ENCODE data around the gene NPTX2. TPM values are rescaled to one million over a fixed set of nuclear protein-coding genes. Genes with fewer than 3 reads are reported as not detected.

The NPTX2 gene
- total RNA-seq, 1 donor from 2014 or later, result 0.40 TPM

- DNase-seq (ENCODE audit: low read depth), result no peak
- H3K4me3 ChIP-seq (ENCODE audit: low read depth, low read length), result no peak overlapping the region
- TF ChIP-seq CTCF (conservative IDR thresholded peaks at IDR 0.05; ENCODE audit: low read depth, low read length), result no peak
These were observed 47.8 kb downstream of the NPTX2 start for GRCh38 chr7:98664882-98665281.

DNA sequence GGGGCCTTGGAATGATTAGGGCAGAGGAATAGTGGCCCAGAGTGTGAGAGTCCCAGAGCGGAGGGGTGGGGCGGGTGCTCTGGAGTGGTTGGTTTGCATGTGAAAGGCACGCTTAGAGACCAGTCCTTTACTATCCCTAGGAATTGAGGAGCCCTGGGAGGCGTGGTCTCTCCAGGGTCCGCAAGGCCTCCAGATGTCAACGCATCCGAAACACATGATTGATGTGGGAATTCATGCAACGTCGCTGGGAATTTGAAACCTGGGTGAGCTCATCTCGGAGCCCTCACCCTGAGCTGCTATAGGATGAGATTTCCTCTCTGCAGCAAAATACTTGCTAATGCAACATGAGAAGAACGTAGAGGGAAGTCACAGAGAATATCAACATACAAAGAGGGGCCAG is 51.2 kb downstream of the NPTX2 start:
- no peak for DNase-seq (ENCODE audit: low read depth)
- no peak for TF ChIP-seq CTCF (conservative IDR thresholded peaks at IDR 0.05; ENCODE audit: low read depth, low read length)
- H3K4me3 ChIP-seq (ENCODE audit: low read depth, low read length), result no peak overlapping the region

DNA sequence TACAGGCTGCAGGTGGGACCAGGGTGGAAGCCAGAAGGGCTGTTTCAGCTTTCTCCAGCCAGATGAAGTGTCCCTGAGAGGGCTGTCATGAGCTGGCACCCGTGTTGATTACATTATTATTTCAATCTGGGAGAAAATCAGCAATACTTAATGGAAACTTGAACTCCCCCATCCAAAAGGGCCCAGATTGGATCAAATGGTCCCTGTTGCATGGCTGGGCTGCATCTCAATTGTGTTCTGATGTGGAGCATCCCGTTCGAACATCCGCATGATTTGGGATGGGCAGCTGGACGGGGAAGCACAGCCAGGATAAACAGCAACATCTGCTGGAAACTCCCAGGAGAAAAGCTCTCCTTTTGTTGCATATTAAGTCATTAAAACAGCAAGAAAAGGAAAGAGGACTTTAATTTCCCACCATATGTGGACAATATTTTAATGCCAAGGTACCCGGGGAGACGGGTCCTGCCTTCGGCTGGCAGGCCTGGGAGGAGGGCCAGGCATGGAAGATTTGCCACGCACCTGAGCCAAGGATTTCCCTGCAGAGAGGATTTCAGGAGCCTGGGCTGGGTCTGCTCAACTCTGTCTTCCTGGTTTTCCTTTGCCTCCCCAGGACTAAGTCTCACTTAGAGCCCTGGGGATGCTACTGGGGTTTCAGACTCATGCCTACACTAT is 52.4 kb downstream of the NPTX2 start:
- TF ChIP-seq CTCF (conservative IDR thresholded peaks at IDR 0.05; ENCODE audit: low read depth, low read length), result no peak
- no peak for DNase-seq (ENCODE audit: low read depth)

DNA sequence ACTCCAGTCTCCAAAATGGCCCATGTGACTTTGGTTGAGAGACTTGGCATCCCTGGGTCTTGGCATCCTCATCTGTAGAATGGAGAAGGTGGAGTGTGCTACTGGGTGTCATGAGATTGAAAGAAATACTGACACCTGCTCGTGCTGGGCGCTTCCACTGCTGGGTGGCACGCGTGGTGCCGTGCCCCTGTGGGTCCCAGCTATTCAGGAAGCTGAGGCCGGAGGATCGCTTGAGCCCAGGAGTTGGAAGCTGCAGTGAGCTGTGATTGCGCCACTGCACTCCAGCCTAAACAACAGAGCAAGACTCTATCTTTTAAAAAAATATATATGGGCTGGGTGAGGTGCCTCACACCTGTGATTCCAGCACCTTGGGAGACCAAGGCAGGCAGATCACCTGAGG is 53.1 kb downstream of the NPTX2 start:
- no peak overlapping the region for H3K4me3 ChIP-seq (ENCODE audit: low read depth, low read length)
- TF ChIP-seq CTCF (conservative IDR thresholded peaks at IDR 0.05; ENCODE audit: low read depth, low read length), result no peak
- no peak for DNase-seq (ENCODE audit: low read depth)

More for the DNA sequence above, 52.4 kb downstream of the NPTX2 start:
- no peak overlapping the region for H3K4me3 ChIP-seq (ENCODE audit: low read depth, low read length)

- no peak overlapping the region for H3K4me3 ChIP-seq (ENCODE audit: low read depth, low read length)
- no peak for TF ChIP-seq CTCF (conservative IDR thresholded peaks at IDR 0.05; ENCODE audit: low read depth, low read length)
- no peak for DNase-seq (ENCODE audit: low read depth)
These were observed 54.7 kb downstream of the NPTX2 start for GRCh38 chr7:98671733-98672331.

DNA sequence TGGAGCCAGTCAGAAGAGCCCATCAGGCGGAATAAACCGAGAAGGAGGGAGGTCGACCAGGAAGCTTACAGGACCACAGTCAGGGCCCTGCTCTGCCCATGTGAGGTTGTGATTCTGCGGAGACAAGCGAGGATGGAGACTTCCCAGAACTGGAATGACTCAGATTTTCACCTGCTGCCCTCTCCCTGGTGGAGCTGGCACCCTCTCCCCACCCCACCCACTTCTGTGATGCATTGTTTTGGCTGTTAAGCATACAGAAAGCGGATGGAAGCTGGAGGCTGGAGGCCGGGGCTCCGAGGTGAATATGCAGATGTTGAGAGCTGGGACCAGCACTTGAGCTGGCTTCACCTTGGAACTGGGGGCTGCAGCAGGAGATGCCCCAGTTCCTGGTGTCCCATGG is 57.4 kb downstream of the NPTX2 start:
- no peak overlapping the region for H3K4me3 ChIP-seq (ENCODE audit: low read depth, low read length)
- no peak for TF ChIP-seq CTCF (conservative IDR thresholded peaks at IDR 0.05; ENCODE audit: low read depth, low read length)
- DNase-seq (ENCODE audit: low read depth), result no peak

- TF ChIP-seq CTCF (conservative IDR thresholded peaks at IDR 0.05; ENCODE audit: low read depth, low read length), result no peak
- no peak for DNase-seq (ENCODE audit: low read depth)
These were observed 57.8 kb downstream of the NPTX2 start for GRCh38 chr7:98674881-98675280.

More at GRCh38 chr7:98674881-98675280, 57.8 kb downstream of the NPTX2 start:
- H3K4me3 ChIP-seq (ENCODE audit: low read depth, low read length), result no peak overlapping the region
